Neural crest cell (in vitro differentiated cells): ENCODE results near the gene DENND1A. TPM values are rescaled to one million over a fixed set of nuclear protein-coding genes. Genes with fewer than 3 reads are reported as not detected.

Experiments used
- DNase-seq: peaks from one replicate; pipeline ENCODE4 v3.0.0; 2021; ENCODE audit warnings: low read depth, mixed read lengths, low spot score
- H3K27ac Mint-ChIP-seq: one replicate; pipeline ENCODE4 v1.8.0; 2021; ENCODE audit warnings: mild to moderate bottlenecking, mixed read lengths; ENCODE audit not compliant: unreplicated experiment
- H3K27me3 Mint-ChIP-seq: 2 replicates; pipeline ENCODE4 v1.8.0; 2021; ENCODE audit warnings: low read depth, mild to moderate bottlenecking, mixed read lengths
- H3K36me3 Mint-ChIP-seq: 2 replicates; pipeline ENCODE4 v1.8.0; 2021; ENCODE audit warnings: low read depth, mild to moderate bottlenecking, mixed read lengths
- H3K4me1 Mint-ChIP-seq: 2 replicates; pipeline ENCODE4 v1.8.0; 2021; ENCODE audit warnings: mixed read lengths
- H3K4me3 Mint-ChIP-seq: one replicate; pipeline ENCODE4 v1.8.0; 2021; ENCODE audit warnings: mild to moderate bottlenecking, mixed read lengths
- H3K9me3 Mint-ChIP-seq: 2 replicates; pipeline ENCODE4 v1.8.0; 2021; ENCODE audit warnings: mixed read lengths
- total RNA-seq: library from RNA; stranded (reverse); gene quantifications from 2 replicates; pipeline ENCODE4 v1.2.1, GENCODE V29; 2021
- TF ChIP-seq, protein P1 (sequence below): fragments of 200-600 bp; sonication (generic); conservative IDR thresholded peaks from 2 replicates; pipeline ENCODE4 v1.5.0; 2021; ENCODE audit warnings: antibody characterized with exemption, mild to moderate bottlenecking

DENND1A gene
- total RNA-seq, 1 donor from 2014 or later, result 17.8 TPM

DNA sequence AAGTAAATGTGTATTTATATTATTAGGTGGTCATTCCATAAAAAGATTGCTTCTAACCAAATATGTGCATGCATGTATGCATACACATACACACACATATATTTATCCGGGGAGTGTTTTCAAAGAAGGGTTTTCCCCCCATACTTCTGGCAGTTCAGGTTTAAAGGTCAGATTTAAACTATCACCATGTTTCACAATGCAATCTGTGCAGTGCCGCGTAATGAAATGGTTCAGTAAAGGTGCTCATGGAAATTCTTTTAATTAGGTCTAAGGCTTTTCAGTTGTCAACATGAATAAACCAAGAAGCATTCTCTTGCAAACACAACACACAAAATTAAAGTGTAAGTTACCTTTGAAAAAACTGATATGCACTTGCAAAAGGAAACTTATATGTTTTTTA is 362.9 kb downstream of the DENND1A start:
- Mint-ChIP-seq H3K27me3 (no peaks in the 10 kb centered on the region), H3K36me3 (peaks cover 6% of the 10 kb centered on the region), H3K4me1 (peaks cover 19% of the 10 kb centered on the region), H3K9me3 (peaks cover 4% of the 10 kb centered on the region), H3K4me3 (no peak overlapping the region), H3K27ac (no peak overlapping the region)
- no peak for DNase-seq
- TF ChIP-seq, protein P1, sequence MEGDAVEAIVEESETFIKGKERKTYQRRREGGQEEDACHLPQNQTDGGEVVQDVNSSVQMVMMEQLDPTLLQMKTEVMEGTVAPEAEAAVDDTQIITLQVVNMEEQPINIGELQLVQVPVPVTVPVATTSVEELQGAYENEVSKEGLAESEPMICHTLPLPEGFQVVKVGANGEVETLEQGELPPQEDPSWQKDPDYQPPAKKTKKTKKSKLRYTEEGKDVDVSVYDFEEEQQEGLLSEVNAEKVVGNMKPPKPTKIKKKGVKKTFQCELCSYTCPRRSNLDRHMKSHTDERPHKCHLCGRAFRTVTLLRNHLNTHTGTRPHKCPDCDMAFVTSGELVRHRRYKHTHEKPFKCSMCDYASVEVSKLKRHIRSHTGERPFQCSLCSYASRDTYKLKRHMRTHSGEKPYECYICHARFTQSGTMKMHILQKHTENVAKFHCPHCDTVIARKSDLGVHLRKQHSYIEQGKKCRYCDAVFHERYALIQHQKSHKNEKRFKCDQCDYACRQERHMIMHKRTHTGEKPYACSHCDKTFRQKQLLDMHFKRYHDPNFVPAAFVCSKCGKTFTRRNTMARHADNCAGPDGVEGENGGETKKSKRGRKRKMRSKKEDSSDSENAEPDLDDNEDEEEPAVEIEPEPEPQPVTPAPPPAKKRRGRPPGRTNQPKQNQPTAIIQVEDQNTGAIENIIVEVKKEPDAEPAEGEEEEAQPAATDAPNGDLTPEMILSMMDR, result no peak

DNA sequence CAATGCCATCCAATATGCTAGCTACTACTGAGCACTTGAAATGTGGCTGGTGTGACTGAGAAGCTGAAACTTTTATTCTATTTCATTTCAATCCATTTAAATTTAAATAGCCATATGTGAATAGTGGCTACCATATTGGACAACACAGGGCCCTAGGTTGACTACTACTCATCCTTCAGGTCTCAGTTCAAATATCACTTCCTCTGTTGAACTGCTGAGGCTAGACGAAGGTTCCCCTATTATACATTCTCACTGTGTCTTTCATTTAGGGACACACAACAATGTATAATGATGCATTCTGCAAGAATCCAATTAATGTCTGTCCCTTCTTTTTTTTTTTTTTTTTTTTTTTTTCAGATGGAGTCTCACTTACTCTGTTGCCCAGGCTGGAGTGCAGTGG is 365.3 kb downstream of the DENND1A start:
- H3K4me1 Mint-ChIP-seq, result peaks cover 19% of the 10 kb centered on the region
- DNase-seq, result no peak
- no peak overlapping the region for H3K4me3 Mint-ChIP-seq
- TF ChIP-seq, protein P1, result no peak
- H3K27me3 Mint-ChIP-seq, result no peaks in the 10 kb centered on the region
- H3K9me3 Mint-ChIP-seq, result peaks cover 2% of the 10 kb centered on the region
- peaks cover 5% of the 10 kb centered on the region for H3K36me3 Mint-ChIP-seq
- no peak overlapping the region for H3K27ac Mint-ChIP-seq

DNA sequence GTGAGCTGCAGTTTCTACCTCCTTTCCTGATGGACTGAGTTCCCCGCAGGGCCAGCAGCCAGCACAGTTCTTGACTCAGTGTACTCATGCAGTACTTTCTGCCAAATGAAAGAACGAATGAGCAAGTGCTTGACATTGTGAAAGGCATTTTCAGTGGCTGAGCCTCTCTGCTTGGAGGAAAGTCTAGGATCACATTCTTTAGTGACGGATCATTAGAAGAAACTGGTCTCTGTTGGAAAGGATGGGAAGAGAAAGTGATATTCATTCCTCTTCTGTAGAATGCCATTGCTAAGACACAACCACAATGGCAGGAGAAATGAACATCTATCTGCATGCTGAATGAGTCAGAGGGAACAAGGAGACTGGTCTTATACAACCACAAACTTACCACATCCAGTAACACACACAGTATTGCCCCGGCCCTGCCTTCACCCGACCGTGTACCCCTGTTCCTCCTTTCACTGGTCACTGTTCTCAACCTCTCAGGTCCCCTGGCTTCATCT is 367.0 kb downstream of the DENND1A start:
- H3K4me3 Mint-ChIP-seq, result no peak overlapping the region
- peaks cover 5% of the 10 kb centered on the region for H3K9me3 Mint-ChIP-seq
- H3K27me3 Mint-ChIP-seq, result no peaks in the 10 kb centered on the region
- H3K4me1 Mint-ChIP-seq, result peaks cover 5% of the 10 kb centered on the region
- peaks cover 5% of the 10 kb centered on the region for H3K36me3 Mint-ChIP-seq
- TF ChIP-seq, protein P1, result no peak
- no peak overlapping the region for H3K27ac Mint-ChIP-seq
- DNase-seq, result no peak

DNA sequence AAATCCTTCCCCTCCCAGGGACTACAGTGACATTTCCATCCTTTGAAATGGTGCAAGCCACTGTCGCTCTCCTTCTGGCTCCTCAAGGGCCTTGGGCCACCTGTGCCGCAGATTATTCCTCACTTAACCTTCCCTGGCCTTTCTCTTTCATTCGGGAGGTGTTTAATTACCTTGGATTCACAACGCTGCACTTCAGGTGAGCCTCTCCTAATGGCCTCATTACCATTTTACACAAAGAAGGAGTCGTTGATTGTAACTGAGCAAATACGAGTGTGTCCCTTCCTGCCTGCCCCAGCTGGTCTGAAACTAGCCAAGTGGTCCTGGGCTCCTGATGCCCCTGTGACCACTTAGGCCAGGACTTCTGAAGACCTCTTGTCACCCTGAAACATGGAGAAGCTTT is 368.9 kb downstream of the DENND1A start:
- H3K27me3 Mint-ChIP-seq, result no peaks in the 10 kb centered on the region
- H3K4me3 Mint-ChIP-seq, result no peak overlapping the region
- H3K9me3 Mint-ChIP-seq, result peaks cover 5% of the 10 kb centered on the region
- H3K27ac Mint-ChIP-seq, result no peak overlapping the region
- TF ChIP-seq, protein P1, result no peak
- H3K4me1 Mint-ChIP-seq, result peaks cover 7% of the 10 kb centered on the region
- H3K36me3 Mint-ChIP-seq, result peaks cover 11% of the 10 kb centered on the region
- DNase-seq, result no peak

DNA sequence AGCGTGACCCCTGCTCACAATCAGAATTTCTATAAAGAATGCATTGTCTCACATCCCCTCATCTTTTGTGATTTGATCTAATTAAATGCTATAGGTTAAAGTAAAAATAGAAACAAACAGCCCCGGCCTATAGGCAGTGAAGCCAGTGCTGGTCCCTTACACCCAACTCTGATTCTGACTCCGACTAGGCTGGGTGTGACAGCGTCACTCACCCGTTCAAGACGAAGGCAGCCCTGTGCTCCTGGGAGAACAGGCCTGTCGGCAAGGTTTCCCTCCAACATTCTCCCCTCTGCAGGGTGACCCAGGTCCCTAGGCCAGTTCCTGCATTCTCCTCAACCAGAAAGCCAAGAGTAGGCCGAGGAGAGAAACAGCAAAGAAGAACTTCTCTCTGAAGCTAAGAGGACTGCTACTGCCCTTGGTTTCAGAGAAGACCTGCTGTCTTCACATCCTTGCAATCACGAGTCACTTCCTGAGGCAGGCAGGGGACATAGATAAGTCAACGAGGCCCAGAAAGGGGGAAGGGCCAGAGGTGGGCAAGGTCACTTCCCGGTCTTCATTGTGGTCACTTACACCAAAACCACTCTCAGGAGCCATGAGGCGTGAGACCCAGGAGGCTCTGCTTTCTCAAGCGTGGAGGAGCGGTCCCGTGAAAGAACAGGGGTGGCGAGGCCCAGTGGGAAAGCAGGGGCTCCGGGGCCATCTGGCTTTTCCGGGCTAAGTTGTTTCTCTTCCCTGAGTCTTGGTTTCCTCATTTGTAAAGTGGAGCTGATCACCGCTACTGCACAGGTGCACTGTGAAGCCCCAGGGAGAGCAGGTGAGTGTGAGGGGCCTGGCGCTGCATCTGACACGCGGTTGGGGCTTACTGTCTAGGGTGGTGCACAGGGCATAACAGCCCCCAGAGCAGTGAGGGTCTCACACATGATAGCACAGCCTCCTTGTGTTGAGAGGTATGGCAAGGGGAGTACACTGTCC is 373.2 kb downstream of the DENND1A start:
- peak overlapping the region; percentile 78 for H3K27ac Mint-ChIP-seq
- peaks cover 12% of the 10 kb centered on the region for H3K36me3 Mint-ChIP-seq
- DNase-seq, result no peak
- peaks cover 11% of the 10 kb centered on the region for H3K4me1 Mint-ChIP-seq
- TF ChIP-seq, protein P1, result no peak
- no peak overlapping the region for H3K4me3 Mint-ChIP-seq
- peaks cover 5% of the 10 kb centered on the region for H3K9me3 Mint-ChIP-seq
- no peaks in the 10 kb centered on the region for H3K27me3 Mint-ChIP-seq
